Chondrocyte (in vitro differentiated cells): ENCODE data around the gene PLXND1. TPM values are rescaled to one million over a fixed set of nuclear protein-coding genes. Genes with fewer than 3 reads are reported as not detected.

ENCODE experiments used
- DNase-seq: peaks from one replicate; pipeline ENCODE4 v3.0.0; 2021; ENCODE audit warnings: mixed read lengths, low spot score
- H3K27ac Mint-ChIP-seq: one replicate; pipeline ENCODE4 v1.8.0; 2021; ENCODE audit warnings: mild to moderate bottlenecking, moderate library complexity, mixed read lengths; ENCODE audit not compliant: unreplicated experiment
- H3K27me3 Mint-ChIP-seq: 2 replicates; pipeline ENCODE4 v1.8.0; 2021; ENCODE audit warnings: low read depth, mixed read lengths
- H3K36me3 Mint-ChIP-seq: 2 replicates; pipeline ENCODE4 v1.8.0; 2021; ENCODE audit warnings: low read depth, mixed read lengths
- H3K4me1 Mint-ChIP-seq: 2 replicates; pipeline ENCODE4 v1.8.0; 2021; ENCODE audit warnings: low read depth, mild to moderate bottlenecking, mixed read lengths
- H3K4me3 Mint-ChIP-seq: one replicate; pipeline ENCODE4 v1.8.0; 2021; ENCODE audit warnings: mild to moderate bottlenecking, moderate library complexity, mixed read lengths; ENCODE audit not compliant: unreplicated experiment
- H3K9me3 Mint-ChIP-seq: 2 replicates; pipeline ENCODE4 v1.8.0; 2021; ENCODE audit warnings: low read depth, mixed read lengths
- total RNA-seq: library from RNA; stranded (reverse); gene quantifications from 3 replicates; pipeline ENCODE4 v1.2.1, GENCODE V29; 2021
- TF ChIP-seq, protein P1 (sequence below): fragments of 200-600 bp; sonication (generic); IDR thresholded peaks from 2 replicates; pipeline ENCODE4 v1.5.0; 2021; ENCODE audit warnings: antibody characterized with exemption, mild to moderate bottlenecking, moderate library complexity

Gene PLXND1
- total RNA-seq, 1 donor from 2014 or later = 267 TPM

DNA sequence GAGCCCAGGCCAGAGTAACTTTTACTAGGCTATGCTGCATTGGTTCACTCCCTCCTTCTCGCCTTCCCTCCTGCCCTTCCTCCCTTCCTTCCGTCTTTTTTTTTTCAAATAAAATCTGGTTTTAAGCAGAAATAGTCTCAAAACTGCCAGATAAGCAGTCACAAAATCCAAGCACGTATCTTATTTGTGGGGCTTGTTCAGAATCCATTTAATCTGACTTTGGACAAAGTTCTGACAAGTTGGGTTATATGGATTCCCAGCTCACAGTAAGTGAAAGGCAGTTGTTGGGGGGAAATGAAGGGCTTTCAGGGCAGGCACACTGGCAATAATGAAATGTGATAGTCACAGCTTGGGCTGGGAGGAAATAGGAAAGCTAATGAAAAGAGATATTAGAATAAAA lies 32.0 kb upstream of the PLXND1 start:
- Mint-ChIP-seq H3K27me3 (no peaks in the 10 kb centered on the region), H3K27ac (no peak overlapping the region), H3K4me1 (no peaks in the 10 kb centered on the region), H3K36me3 (peaks cover 3% of the 10 kb centered on the region), H3K9me3 (peaks cover 16% of the 10 kb centered on the region), H3K4me3 (no peak overlapping the region)
- DNase-seq = no peak
- TF ChIP-seq, protein P1, sequence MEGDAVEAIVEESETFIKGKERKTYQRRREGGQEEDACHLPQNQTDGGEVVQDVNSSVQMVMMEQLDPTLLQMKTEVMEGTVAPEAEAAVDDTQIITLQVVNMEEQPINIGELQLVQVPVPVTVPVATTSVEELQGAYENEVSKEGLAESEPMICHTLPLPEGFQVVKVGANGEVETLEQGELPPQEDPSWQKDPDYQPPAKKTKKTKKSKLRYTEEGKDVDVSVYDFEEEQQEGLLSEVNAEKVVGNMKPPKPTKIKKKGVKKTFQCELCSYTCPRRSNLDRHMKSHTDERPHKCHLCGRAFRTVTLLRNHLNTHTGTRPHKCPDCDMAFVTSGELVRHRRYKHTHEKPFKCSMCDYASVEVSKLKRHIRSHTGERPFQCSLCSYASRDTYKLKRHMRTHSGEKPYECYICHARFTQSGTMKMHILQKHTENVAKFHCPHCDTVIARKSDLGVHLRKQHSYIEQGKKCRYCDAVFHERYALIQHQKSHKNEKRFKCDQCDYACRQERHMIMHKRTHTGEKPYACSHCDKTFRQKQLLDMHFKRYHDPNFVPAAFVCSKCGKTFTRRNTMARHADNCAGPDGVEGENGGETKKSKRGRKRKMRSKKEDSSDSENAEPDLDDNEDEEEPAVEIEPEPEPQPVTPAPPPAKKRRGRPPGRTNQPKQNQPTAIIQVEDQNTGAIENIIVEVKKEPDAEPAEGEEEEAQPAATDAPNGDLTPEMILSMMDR = no peak

DNA sequence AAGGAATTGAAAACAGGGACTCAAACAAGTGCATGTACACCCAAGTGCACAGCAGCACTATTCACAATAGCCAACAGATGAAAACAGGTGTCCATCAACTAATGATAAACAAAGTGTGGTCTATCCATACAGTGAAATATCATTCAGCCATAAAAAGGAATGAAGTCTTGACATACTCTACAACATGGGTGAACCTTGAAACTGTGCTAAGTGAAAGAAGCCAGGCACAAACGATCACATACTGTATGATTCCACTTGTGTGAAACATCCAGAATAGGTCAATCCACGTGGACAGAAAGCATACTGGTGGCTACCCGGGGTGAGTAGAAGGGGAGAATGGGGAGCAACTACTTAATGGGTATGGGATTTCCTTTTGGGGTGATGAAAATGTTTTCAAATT lies 29.6 kb upstream of the PLXND1 start:
- Mint-ChIP-seq H3K36me3 (peaks cover 3% of the 10 kb centered on the region), H3K4me1 (no peaks in the 10 kb centered on the region), H3K27ac (no peak overlapping the region), H3K9me3 (peaks cover 16% of the 10 kb centered on the region), H3K4me3 (no peak overlapping the region), H3K27me3 (no peaks in the 10 kb centered on the region)
- DNase-seq = no peak
- TF ChIP-seq, protein P1 = no peak

DNA sequence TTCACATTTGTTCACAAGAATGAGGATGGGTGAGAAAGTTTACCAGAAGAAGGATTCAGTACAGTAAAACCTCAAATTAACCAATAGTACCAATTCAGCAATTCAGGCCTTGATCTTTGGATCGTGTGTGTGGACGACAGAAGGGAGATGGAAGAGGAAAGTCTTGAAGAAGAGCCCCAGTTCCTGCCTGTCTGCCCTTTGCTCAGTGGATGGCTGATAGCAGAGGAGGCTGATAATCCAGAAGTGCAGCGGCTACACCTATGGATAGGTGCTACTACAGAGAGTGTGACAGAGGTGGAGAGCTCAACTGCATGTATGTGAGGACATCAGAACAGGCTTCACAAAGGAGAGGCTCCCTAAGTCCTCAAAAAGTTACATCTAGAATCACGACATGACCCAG lies 29.2 kb upstream of the PLXND1 start:
- no peak for DNase-seq
- Mint-ChIP-seq H3K27ac (no peak overlapping the region), H3K27me3 (no peaks in the 10 kb centered on the region), H3K36me3 (peaks cover 3% of the 10 kb centered on the region), H3K4me1 (no peaks in the 10 kb centered on the region), H3K4me3 (no peak overlapping the region), H3K9me3 (peaks cover 16% of the 10 kb centered on the region)
- TF ChIP-seq, protein P1 = no peak

DNA sequence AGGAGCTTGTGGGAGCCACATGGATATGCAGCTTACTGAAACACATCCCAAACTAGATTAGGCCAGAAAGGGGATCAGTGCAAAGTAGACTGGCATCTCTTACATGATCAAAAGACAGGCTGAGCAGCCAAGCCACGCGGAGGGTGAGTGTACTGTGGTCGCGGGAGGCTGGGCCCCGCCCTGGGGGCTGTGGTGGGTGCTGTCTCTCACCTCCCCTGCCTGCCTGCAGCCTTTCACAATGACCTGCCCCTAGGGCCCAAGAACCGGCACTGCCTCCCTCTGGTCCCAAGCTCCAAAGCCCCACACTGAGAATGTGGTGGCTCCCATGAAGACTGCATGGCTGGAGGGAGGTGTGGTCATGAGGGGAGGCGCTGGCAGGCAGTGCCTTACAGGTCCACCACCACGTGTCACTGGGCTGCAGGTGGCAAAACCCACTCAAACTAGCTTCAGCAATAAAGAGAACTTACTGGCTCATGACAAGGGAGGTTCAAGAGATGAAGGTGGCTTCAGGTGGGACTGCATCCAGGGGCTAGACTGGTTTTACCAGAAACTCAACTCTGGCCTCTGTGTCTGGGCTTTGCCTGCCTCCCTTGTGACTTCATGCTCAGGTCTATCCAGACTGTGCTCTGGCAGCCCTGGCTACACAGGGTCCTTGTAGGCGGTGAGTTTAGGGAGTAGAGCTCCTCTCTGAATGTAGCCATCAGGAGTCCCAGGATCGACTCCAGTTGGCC lies 27.4 kb upstream of the PLXND1 start:
- Mint-ChIP-seq H3K27ac (no peak overlapping the region), H3K36me3 (peaks cover 3% of the 10 kb centered on the region), H3K4me1 (no peaks in the 10 kb centered on the region), H3K9me3 (peaks cover 16% of the 10 kb centered on the region), H3K27me3 (no peaks in the 10 kb centered on the region), H3K4me3 (no peak overlapping the region)
- no peak for DNase-seq
- TF ChIP-seq, protein P1 = no peak

DNA sequence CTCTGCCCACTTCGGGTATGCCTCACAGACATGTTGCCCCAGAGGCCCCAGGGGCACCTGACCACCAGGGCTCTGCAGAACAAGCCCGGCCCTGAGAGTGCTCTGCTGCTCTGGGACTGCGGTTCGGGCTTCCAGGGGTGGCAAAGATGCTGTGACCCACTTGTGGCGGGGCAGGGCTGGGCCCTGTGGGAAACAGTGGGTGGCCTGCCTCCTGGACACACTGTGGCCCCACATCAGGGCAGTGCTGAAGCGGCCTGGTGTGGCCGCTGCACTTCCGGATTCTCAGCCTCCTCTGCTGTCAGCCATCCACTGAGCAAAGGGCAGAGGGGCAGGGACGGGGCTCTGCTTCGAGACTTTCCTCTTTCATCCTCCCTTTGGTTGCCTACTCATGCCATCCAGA lies 26.5 kb upstream of the PLXND1 start:
- Mint-ChIP-seq H3K9me3 (peaks cover 16% of the 10 kb centered on the region), H3K27ac (no peak overlapping the region), H3K36me3 (peaks cover 3% of the 10 kb centered on the region), H3K4me1 (peaks cover 4% of the 10 kb centered on the region), H3K27me3 (no peaks in the 10 kb centered on the region), H3K4me3 (no peak overlapping the region)
- TF ChIP-seq, protein P1 = no peak
- DNase-seq = no peak
